NCI-H1694 treated with DMSO at 0.1 percent for 48 hours (cell line): Measurements from ENCODE around the gene PTPRK.

ENCODE experiments used
- DNase-seq: peaks from one replicate; lab custom pipeline; 2025; lab: John Stamatoyannopoulos, UW

Gene PTPRK

GRCh38 chr6:127923135-127923534 is 597.3 kb downstream of the PTPRK start:
- DNase-seq = no peak

- DNase-seq = no peak
Measured at GRCh38 chr6:127921982-127922381, 598.4 kb downstream of the PTPRK start.

- DNase-seq = no peak
Measured at GRCh38 chr6:127920804-127921203, 599.6 kb downstream of the PTPRK start.
